Effector CD8-positive, alpha-beta T cell (primary cell): Measurements from ENCODE around the gene DUXA.
"Not testable (repeated sequence)": the region's sequence is repeated elsewhere in the genome, so short reads cannot be mapped to it uniquely, and the experiment has no call there.

Source experiments
- DNase-seq: peaks from one replicate; lab custom pipeline; 2025; lab: John Stamatoyannopoulos, UW
- total RNA-seq, 4 experiments: gene quantifications; one replicate each; lab custom pipeline; 2026; lab: John Stamatoyannopoulos, UW

DUXA gene
- 0 reads per million in 4 experiments for total RNA-seq

GRCh38 chr19:57167385-57167784, at the start of gene DUXA:
Gene DUXA, minus strand, starts transcription at chr19:57167485. Its CDS starts 42 bp downstream, at chr19:57167443.
- DNase-seq, result no peak

GRCh38 chr19:57212109-57212508, 44.8 kb upstream of the DUXA start:
- no peak for DNase-seq

GRCh38 chr19:57210381-57210780, 43.1 kb upstream of the DUXA start:
- no peak for DNase-seq

GRCh38 chr19:57202160-57202559, 34.9 kb upstream of the DUXA start:
- no peak for DNase-seq

GRCh38 chr19:57197874-57198273, 30.6 kb upstream of the DUXA start:
- DNase-seq, result not testable (repeated sequence)

GRCh38 chr19:57192993-57193392, 25.7 kb upstream of the DUXA start:
- DNase-seq, result no peak

GRCh38 chr19:57192077-57192420, 24.8 kb upstream of the DUXA start:
- no peak for DNase-seq

GRCh38 chr19:57191141-57192076, 24.1 kb upstream of the DUXA start, which contains the start of gene ZNF264:
Gene ZNF264, plus strand, starts transcription at chr19:57191500. Its CDS starts 414 bp downstream, at chr19:57191914.
- peak; percentile 76 for DNase-seq

GRCh38 chr19:57190301-57190700, 23.0 kb upstream of the DUXA start:
- no peak for DNase-seq

GRCh38 chr19:57171551-57172081, 4.3 kb upstream of the DUXA start:
- peak; percentile 17 for DNase-seq

- no peak for DNase-seq
Observed at GRCh38 chr19:57165846-57166245, 1.4 kb downstream of the DUXA start.

GRCh38 chr19:57161985-57162539, 5.2 kb downstream of the DUXA start:
- DNase-seq, result no peak

GRCh38 chr19:57152921-57153320, 14.4 kb downstream of the DUXA start:
- no peak for DNase-seq

- no peak for DNase-seq
Observed at GRCh38 chr19:57141699-57142098, 25.6 kb downstream of the DUXA start.

GRCh38 chr19:57135797-57136196, 31.5 kb downstream of the DUXA start:
- DNase-seq, result no peak

- DNase-seq, result not testable (repeated sequence)
Observed at GRCh38 chr19:57127403-57127802, 39.9 kb downstream of the DUXA start.

- no peak for DNase-seq
Observed at GRCh38 chr19:57123882-57124281, 43.4 kb downstream of the DUXA start.

- no peak for DNase-seq
Observed at GRCh38 chr19:57118848-57119247, 48.4 kb downstream of the DUXA start.

GRCh38 chr19:57113501-57113900, 53.8 kb downstream of the DUXA start:
- DNase-seq, result not testable (repeated sequence)

GRCh38 chr19:57111329-57111644, 56.0 kb downstream of the DUXA start:
- DNase-seq, result no peak

- no peak for DNase-seq
Observed at GRCh38 chr19:57110592-57111328, 56.5 kb downstream of the DUXA start.

- DNase-seq, result no peak
Observed at GRCh38 chr19:57106722-57107235, 60.5 kb downstream of the DUXA start.
